Ovary (tissue), 9 donors: ENCODE results near the gene HMOX1. TPM values are rescaled to one million over a fixed set of nuclear protein-coding genes. Genes with fewer than 3 reads are reported as not detected.

Source experiments
- DNase-seq, 5 donors: peaks; one replicate each; pipeline ENCODE4 v3.0.0-alpha.2; 2019 to 2020
- H3K27ac ChIP-seq, 2 donors: fragments of 200-600 bp; one replicate each; pipeline versions ENCODE4 v1.5.1 to v1.8.0; 2019 to 2022
- H3K27me3 ChIP-seq: fragments of 200-600 bp; one replicate; pipeline ENCODE4 v1.8.0; 2022
- H3K36me3 ChIP-seq: fragments of 200-600 bp; sonication (generic); one replicate; pipeline ENCODE4 v1.5.1; 2019
- H3K4me1 ChIP-seq: one replicate; pipeline ENCODE4 v1.8.1; 2013; ENCODE audit warnings: mild to moderate bottlenecking, moderate library complexity; ENCODE audit not compliant: insufficient read depth
- H3K4me3 ChIP-seq: fragments of 200-600 bp; sonication (generic); one replicate; pipeline ENCODE4 v1.5.1; 2017
- H3K9me3 ChIP-seq, 2 donors: fragments of 200-600 bp in 1 of 2; sonication (generic) in 1 of 2; one replicate each; pipeline versions ENCODE4 v1.5.1 to v1.8.1; 2013 to 2019; ENCODE audit warnings: mild to moderate bottlenecking in 1 of 2, moderate library complexity in 1 of 2
- CTCF ChIP-seq, 3 donors: fragments of 450-650 bp in 2 of 3; fragments of 200-600 bp in 1 of 3; IDR thresholded peaks; one replicate each; pipeline versions ENCODE4 v1.5.1 to v1.8.0; 2016 to 2022; ENCODE audit warnings: antibody characterized with exemption in 3 of 3, mild to moderate bottlenecking in 1 of 3
- EP300 ChIP-seq: sonication (generic); formaldehyde crosslinking; IDR thresholded peaks from one replicate; pipeline ENCODE4 v1.6.1; 2017; ENCODE audit warnings: antibody characterized with exemption
- POLR2A ChIP-seq: fragments of 450-650 bp; IDR thresholded peaks from one replicate; pipeline ENCODE4 v1.6.1; 2017; ENCODE audit warnings: antibody characterized with exemption, mild to moderate bottlenecking, moderate library complexity
- WGBS, 3 donors: extraction: QIAGEN DNeasy Blood & Tissue Kit in 1 of 3; methylation state at CpG; one replicate each; pipeline versions ENCODE4 v1.1.5 to v1.1.7; 2013 to 2017; 5-methylcytosine and 5-hydroxymethylcytosine counted together
- intact Hi-C, 4 donors: fragments of 100-400 bp; cut with DNase I; formaldehyde crosslinking; loops; one replicate each; pipeline versions ENCODE4 v1.11.0 to v1.15.1; 2022 to 2023
- polyA plus RNA-seq, 2 donors: library from polyadenylated mRNA; stranded (reverse); fragments of 200-250 nt in 1 of 2; fragments of 350-450 nt in 1 of 2; fragmentation: Illumina TruSeq in 1 of 2; extraction: RNeasy Lipid Tissue Mini Kit (QIAGEN cat#74804) in 1 of 2; gene quantifications; one replicate each; pipeline ENCODE4 v1.2.3, GENCODE V29; 2013 to 2014
- total RNA-seq, 7 donors: library from RNA; depleted of rRNA in 2 of 7; stranded (reverse); fragments of >200 nt in 2 of 7; fragmentation: NEBNext Ultra II Directional in 3 of 7; extraction: Animal tissue kit (Norgen Biotek cat#: 25700) in 3 of 7; gene quantifications; one replicate each; pipeline versions ENCODE4 v1.1.0 to v1.2.4, GENCODE V29; 2016 to 2023
- donor health status: DM: no; HTN: no; CAD: no; lungs with moderate emphysema.
- donor health status: DM: no; HTN: no; CAD: no.
- donor health status: Bipolar disorder and iron deficiency.
- donor health status: DM: yes; HTN: yes; CAD: no.
- donor health status: DM: no; HTN: no; CAD: no.
- donor health status: DM: yes; HTN: yes; CAD: no.

HMOX1 gene
- total and polyA plus RNA-seq, 9 donors: 45.0 to 243 (median 71.4) TPM

GRCh38 chr22:35413624-35414023 is 32.7 kb downstream of the HMOX1 start:
- H3K27me3 ChIP-seq: no peaks in the 10 kb centered on the region
- H3K4me1 ChIP-seq: no peaks in the 10 kb centered on the region
- no peak for DNase-seq
- no peak overlapping the region for H3K27ac ChIP-seq
- intact Hi-C loops: no loop called here
- no peaks in the 10 kb centered on the region for H3K36me3 ChIP-seq
- no peak overlapping the region for H3K4me3 ChIP-seq
- WGBS, 3 donors: 83 to 93% (median 86%) methylated on average over 4 of the region's 4 CpGs
- TF ChIP-seq EP300 (no peak), POLR2A (no peak), CTCF (IDR thresholded peaks at IDR 0.05) (no peak)
- no peaks in the 10 kb centered on the region for H3K9me3 ChIP-seq

GRCh38 chr22:35417606-35418005 is 36.7 kb downstream of the HMOX1 start:
- H3K36me3 ChIP-seq: no peaks in the 10 kb centered on the region
- WGBS, 3 donors: 88 to 91% (median 88%) methylated on average over 9 of the region's 9 CpGs
- no peak for DNase-seq
- TF ChIP-seq POLR2A (no peak), CTCF (IDR thresholded peaks at IDR 0.05) (no peak), EP300 (no peak)
- no peaks in the 10 kb centered on the region for H3K4me1 ChIP-seq
- no peak overlapping the region for H3K27ac ChIP-seq
- no peaks in the 10 kb centered on the region for H3K9me3 ChIP-seq
- intact Hi-C loops: no loop called here
- no peaks in the 10 kb centered on the region for H3K27me3 ChIP-seq
- no peak overlapping the region for H3K4me3 ChIP-seq

GRCh38 chr22:35418088-35418487 is 37.2 kb downstream of the HMOX1 start:
- H3K9me3 ChIP-seq: no peaks in the 10 kb centered on the region
- H3K27me3 ChIP-seq: no peaks in the 10 kb centered on the region
- DNase-seq: no peak
- H3K4me3 ChIP-seq: no peak overlapping the region
- intact Hi-C loops: no loop called here
- TF ChIP-seq POLR2A: no peak
- H3K36me3 ChIP-seq: no peaks in the 10 kb centered on the region
- WGBS, 3 donors: 88 to 91% (median 90%) methylated on average over 8 of the region's 8 CpGs
- H3K27ac ChIP-seq: no peak overlapping the region
- no peaks in the 10 kb centered on the region for H3K4me1 ChIP-seq

GRCh38 chr22:35418731-35419130 is 37.8 kb downstream of the HMOX1 start:
- no peak for TF ChIP-seq CTCF (IDR thresholded peaks at IDR 0.05)
- no peak for TF ChIP-seq EP300
- TF ChIP-seq POLR2A: no peak
- WGBS, 3 donors: 87 to 89% (median 87%) methylated on average over 3 of the region's 3 CpGs
- H3K9me3 ChIP-seq: no peaks in the 10 kb centered on the region
- intact Hi-C loops: no loop called here
- no peaks in the 10 kb centered on the region for H3K36me3 ChIP-seq
- H3K27ac ChIP-seq: no peak overlapping the region
- H3K4me1 ChIP-seq: no peaks in the 10 kb centered on the region
- DNase-seq: no peak
- no peak overlapping the region for H3K4me3 ChIP-seq
- H3K27me3 ChIP-seq: no peaks in the 10 kb centered on the region

DNA sequence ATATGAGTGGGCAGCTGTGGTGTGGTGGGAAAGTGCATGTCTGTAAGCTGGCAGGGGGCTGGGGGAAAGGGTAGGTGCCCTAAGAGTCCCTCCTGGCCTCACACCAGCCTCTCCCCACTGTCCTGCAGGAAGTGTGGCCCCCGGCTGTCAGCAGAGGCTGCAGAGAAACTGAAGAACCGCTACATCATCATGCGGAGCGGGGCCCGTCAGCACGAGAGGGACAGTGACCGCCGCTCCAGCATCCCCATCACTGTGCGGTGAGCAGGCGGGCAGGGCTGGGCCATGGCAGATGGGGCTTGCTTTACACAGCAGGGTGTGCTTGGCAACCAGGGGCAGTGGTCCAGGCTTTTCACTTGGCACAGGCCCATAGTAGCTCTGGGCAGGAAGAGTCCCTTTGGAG is 38.9 kb downstream of the HMOX1 start:
- no peaks in the 10 kb centered on the region for H3K9me3 ChIP-seq
- TF ChIP-seq EP300: no peak
- no peak for TF ChIP-seq POLR2A
- no peak for TF ChIP-seq CTCF (IDR thresholded peaks at IDR 0.05)
- H3K36me3 ChIP-seq: no peaks in the 10 kb centered on the region
- H3K4me3 ChIP-seq: no peak overlapping the region
- DNase-seq: no peak
- no peaks in the 10 kb centered on the region for H3K4me1 ChIP-seq
- 94 to 98% (median 97%) methylated on average over 10 of the region's 10 CpGs for WGBS, 3 donors
- intact Hi-C loops: loop anchor here in 3 of 4 donors (5.0 to 10.0 kb wide), 2 partner anchors 65 to 163 kb away; no protein-coding TSS in a partner anchor
- no peaks in the 10 kb centered on the region for H3K27me3 ChIP-seq
- no peak overlapping the region for H3K27ac ChIP-seq
